HCT116 (cell line): Measurements from ENCODE around the gene SRPK2. TPM values are rescaled to one million over a fixed set of nuclear protein-coding genes. Genes with fewer than 3 reads are reported as not detected.

Experiments
- ATAC-seq: fragments of 200-7000 bp; cut with Tn5 transposase; 2 replicates; pipeline ENCODE4 v1.9.1; 2020; ENCODE audit warnings: mild to moderate bottlenecking, moderate library complexity
- BruUV-seq: library from RNA; stranded (reverse); fragments of 400-500 nt; replicated peaks from 2 replicates; lab custom pipeline; 2021; lab: Mats Ljungman, UMichigan
- CTCF ChIA-PET: fragments of 300-600 bp; sonication (Branson Sonifier 250); formaldehyde crosslinking; loops from one replicate; lab custom pipeline; 2021; ENCODE audit warnings: antibody characterized with exemption; lab: Charles Lee
- POLR2A ChIA-PET: fragments of 300-600, 350-600 bp; sonication (Branson Sonifier 250); formaldehyde crosslinking; loops from one replicate; lab custom pipeline; 2021; ENCODE audit warnings: antibody characterized with exemption; lab: Charles Lee
- RAD21 ChIA-PET, 2 experiments: fragments of 300-600 bp; sonication (Branson Sonifier 250); formaldehyde crosslinking; loops; one replicate each; lab custom pipeline; 2023; ENCODE audit warnings: low total read pairs in 2 of 2; ENCODE audit not compliant: uncharacterized antibody in 2 of 2, unreplicated experiment in 2 of 2, low non-redundant PET in 1 of 2; lab: Charles Lee
- DNase-seq: peaks from one replicate; pipeline ENCODE4 v3.0.0-alpha.2; 2010; ENCODE audit warnings: low read depth, low spot score
- H2AFZ ChIP-seq: fragments of 200-600 bp; shearing (Covaris generic), sonication (generic); 2 replicates; pipeline ENCODE4 v1.6.1; 2017; ENCODE audit warnings: low read depth, mixed run types, mixed read lengths, antibody characterized with exemption, low read length; ENCODE audit not compliant: poor library complexity, severe bottlenecking
- H3K27ac ChIP-seq: 2 replicates; pipeline ENCODE4 v1.5.1; 2012; ENCODE audit warnings: low read depth, low read length
- H3K27me3 ChIP-seq: fragments of 200-600 bp; sonication (generic); 2 replicates; pipeline ENCODE4 v1.6.1; 2016; ENCODE audit warnings: mixed run types, low read length, mixed read lengths; ENCODE audit not compliant: insufficient read depth
- H3K36me3 ChIP-seq, 2 experiments: fragments of 200-500 bp in 1 of 2; fragments of 200-600 bp in 1 of 2; sonication (Bioruptor generic) in 1 of 2; sonication (generic) in 1 of 2; 2 replicates each; pipeline versions ENCODE4 v1.5.1 to v1.6.1; 2014 to 2016; ENCODE audit warnings: low read length in 2 of 2, inconsistent platforms in 1 of 2, mixed read lengths in 1 of 2, mixed run types in 1 of 2; ENCODE audit not compliant: insufficient read depth in 2 of 2, control insufficient read depth in 1 of 2
- H3K4me1 ChIP-seq, 2 experiments: fragments of 200-600 bp in 1 of 2; sonication (generic) in 1 of 2; 2 replicates each; pipeline versions ENCODE4 v1.5.1 to v1.6.1; 2012 to 2017; ENCODE audit warnings: low read length in 2 of 2, inconsistent platforms in 1 of 2, mild to moderate bottlenecking in 1 of 2, mixed read lengths in 1 of 2, mixed run types in 1 of 2, moderate library complexity in 1 of 2; ENCODE audit not compliant: insufficient read depth in 2 of 2, control insufficient read depth in 1 of 2
- H3K4me2 ChIP-seq: fragments of 200-600 bp; sonication (generic); 2 replicates; pipeline ENCODE4 v1.6.1; 2017; ENCODE audit warnings: mixed run types, low read length, mixed read lengths
- H3K4me3 ChIP-seq, 2 experiments: fragments of 200-600 bp in 1 of 2; sonication (generic) in 1 of 2; replicated peaks in 1 of 2; 2 replicates each; pipeline ENCODE4 v1.5.1; 2011 to 2016; ENCODE audit warnings: low read length in 2 of 2, control low read depth in 1 of 2, low read depth in 1 of 2, mild to moderate bottlenecking in 1 of 2, mixed read lengths in 1 of 2, mixed run types in 1 of 2
- H3K79me2 ChIP-seq: fragments of 200-600 bp; sonication (generic); 2 replicates; pipeline ENCODE4 v1.6.1; 2017; ENCODE audit warnings: mild to moderate bottlenecking, mixed run types, low read length, moderate library complexity, mixed read lengths; ENCODE audit not compliant: insufficient read depth
- H3K9ac ChIP-seq: fragments of 200-600 bp; sonication (generic); 2 replicates; pipeline ENCODE4 v1.6.1; 2016; ENCODE audit warnings: low read length, mixed read lengths
- H3K9me2 ChIP-seq: fragments of 200-600 bp; sonication (generic), shearing (Covaris generic); 2 replicates; pipeline ENCODE4 v1.6.1; 2017; ENCODE audit warnings: mixed run types, mild to moderate bottlenecking, moderate library complexity; ENCODE audit not compliant: insufficient read depth
- H3K9me3 ChIP-seq, 2 experiments: fragments of 200-500 bp in 1 of 2; fragments of 200-600 bp in 1 of 2; sonication (Bioruptor generic) in 1 of 2; sonication (generic) in 1 of 2; 2 replicates each; pipeline ENCODE4 v1.6.1; 2014 to 2017; ENCODE audit warnings: low read length in 2 of 2, mixed read lengths in 2 of 2, inconsistent platforms in 1 of 2, low read depth in 1 of 2, mild to moderate bottlenecking in 1 of 2, mixed run types in 1 of 2, moderate library complexity in 1 of 2; ENCODE audit not compliant: control insufficient read depth in 1 of 2, insufficient read depth in 1 of 2
- H4K20me1 ChIP-seq: fragments of 200-600 bp; sonication (generic), shearing (Covaris generic); 2 replicates; pipeline ENCODE4 v1.6.1; 2017; ENCODE audit warnings: mixed run types, mild to moderate bottlenecking, moderate library complexity; ENCODE audit not compliant: insufficient read depth
- CBX3 ChIP-seq: IDR thresholded peaks from 2 replicates; pipeline ENCODE4 v1.6.1; 2012; ENCODE audit warnings: low read depth
- CEBPB ChIP-seq: IDR thresholded peaks from 2 replicates; pipeline ENCODE4 v1.6.1; 2012; ENCODE audit warnings: low read depth
- ELF1 ChIP-seq: IDR thresholded peaks from 2 replicates; pipeline ENCODE4 v1.6.1; 2012; ENCODE audit warnings: low read depth, borderline replicate concordance
- EZH2 ChIP-seq: fragments of 200-600 bp; sonication (generic); IDR thresholded peaks from 2 replicates; pipeline ENCODE4 v1.6.1; 2017; ENCODE audit warnings: antibody characterized with exemption, mixed run types
- EZH2phosphoT487 ChIP-seq: fragments of 200-600 bp; IDR thresholded peaks from 2 replicates; pipeline ENCODE4 v1.6.1; 2018; ENCODE audit warnings: antibody characterized with exemption, borderline replicate concordance
- FOSL1 ChIP-seq: IDR thresholded peaks from 2 replicates; pipeline ENCODE4 v1.6.1; 2012; ENCODE audit warnings: low read depth
- JUND ChIP-seq: IDR thresholded peaks from 2 replicates; pipeline ENCODE4 v1.6.1; 2012
- POLR2AphosphoS5 ChIP-seq: IDR thresholded peaks from 2 replicates; pipeline ENCODE4 v1.6.1; 2011; ENCODE audit warnings: mild to moderate bottlenecking, low read depth, low read length, moderate library complexity
- RAD21 ChIP-seq: IDR thresholded peaks from 2 replicates; pipeline ENCODE4 v1.6.1; 2012; ENCODE audit warnings: low read depth, mild to moderate bottlenecking
- SIN3A ChIP-seq: IDR thresholded peaks from 2 replicates; pipeline ENCODE4 v1.6.1; 2012; ENCODE audit warnings: low read depth
- SP1 ChIP-seq: IDR thresholded peaks from 2 replicates; pipeline ENCODE4 v1.6.1; 2012; ENCODE audit warnings: low read depth
- SRF ChIP-seq: IDR thresholded peaks from 2 replicates; pipeline ENCODE4 v1.6.1; 2012; ENCODE audit warnings: low read depth
- TCF7L2 ChIP-seq: IDR thresholded peaks from 2 replicates; pipeline ENCODE4 v1.7.0; 2011; ENCODE audit warnings: borderline replicate concordance, inconsistent platforms; ENCODE audit not compliant: insufficient read depth, insufficient read length; ENCODE audit errors: extremely low read depth
- YY1 ChIP-seq: IDR thresholded peaks from 2 replicates; pipeline ENCODE4 v1.6.1; 2011; ENCODE audit warnings: low read length, low read depth, moderate library complexity, mild to moderate bottlenecking; ENCODE audit not compliant: insufficient replicate concordance; ENCODE audit errors: extremely low read depth
- ZFX ChIP-seq: fragments of 450-650 bp; IDR thresholded peaks from 2 replicates; pipeline ENCODE4 v1.6.1; 2017
- ZNF274 ChIP-seq: fragments of 200-500 bp; sonication (Bioruptor generic); IDR thresholded peaks from 2 replicates; pipeline ENCODE4 v1.6.1; 2014; ENCODE audit warnings: mild to moderate bottlenecking, low read depth, low read length, inconsistent platforms
- intact Hi-C: fragments of 100-400 bp; cut with micrococcal nuclease; formaldehyde crosslinking; loops from 2 replicates; pipeline ENCODE4 v1.10.0; 2022
- total RNA-seq: library from RNA; stranded (reverse); gene quantifications from one replicate; pipeline ENCODE4 v1.2.1, GENCODE V29; 2021; ENCODE audit not compliant: unreplicated experiment
- TF ChIP-seq, protein P1 (sequence below), 3 experiments: fragments of 200-600 bp in 1 of 3; sonication (generic) in 1 of 3; IDR thresholded peaks in 2 of 3; conservative IDR thresholded peaks in 1 of 3; 2 replicates each; pipeline ENCODE4 v1.5.1; 2012 to 2017; ENCODE audit warnings: low read depth in 2 of 3, low read length in 2 of 3, antibody characterized with exemption in 1 of 3, borderline replicate concordance in 1 of 3, control low read depth in 1 of 3, mild to moderate bottlenecking in 1 of 3, mixed read lengths in 1 of 3, mixed run types in 1 of 3, moderate library complexity in 1 of 3; ENCODE audit not compliant: insufficient read depth in 1 of 3
- TF ChIP-seq, protein P2 (sequence below): IDR thresholded peaks from 2 replicates; pipeline ENCODE4 v1.6.1; 2012
- TF ChIP-seq, protein P3 (sequence below): IDR thresholded peaks from 2 replicates; pipeline ENCODE4 v1.6.1; 2012

Gene SRPK2
- total RNA-seq, 1 experiment from 2014 or later = 37.4 TPM

DNA sequence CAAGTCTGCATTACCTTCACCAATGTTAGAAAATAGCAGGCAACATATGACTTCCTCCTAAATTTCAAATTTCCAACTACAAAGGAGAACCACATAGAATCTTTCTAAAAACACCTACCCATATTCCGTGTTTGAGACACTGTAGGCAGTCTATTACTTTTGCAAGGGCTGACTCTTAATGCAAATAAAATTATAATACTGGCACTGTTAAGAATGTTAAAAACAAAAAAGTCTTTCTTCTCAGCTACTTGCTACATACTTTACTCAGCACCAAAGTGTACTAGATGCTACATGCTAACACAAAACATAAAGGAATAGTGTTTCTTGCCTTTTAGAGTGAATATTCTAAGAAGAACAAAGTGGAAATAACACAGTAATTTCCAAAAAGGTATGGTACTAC, 65.4 kb downstream of the SRPK2 start:
- no peaks in the 10 kb centered on the region for H3K4me1 ChIP-seq
- no peak overlapping the region for H3K27ac ChIP-seq
- TF ChIP-seq SIN3A (no peak), RAD21 (no peak), SRF (no peak)
- no peak overlapping the region for H3K4me3 ChIP-seq
- peaks cover 79% of the 10 kb centered on the region for H3K79me2 ChIP-seq
- DNase-seq = no peak
- no peaks in the 10 kb centered on the region for H3K36me3 ChIP-seq
- intact Hi-C loops = no loop called here
- no peaks in the 10 kb centered on the region for H4K20me1 ChIP-seq
- BruUV-seq = no TSS peak
- no peaks in the 10 kb centered on the region for H3K9me2 ChIP-seq
- ChIA-PET RAD21 (no interaction called here), CTCF (no interaction called here), POLR2A (no interaction called here)
- no peak overlapping the region for H3K4me2 ChIP-seq
- H3K9ac ChIP-seq = no peak overlapping the region
- no peaks in the 10 kb centered on the region for H3K27me3 ChIP-seq
- no peaks in the 10 kb centered on the region for H3K9me3 ChIP-seq
- ATAC-seq = no peak
- no peak overlapping the region for H2AFZ ChIP-seq

DNA sequence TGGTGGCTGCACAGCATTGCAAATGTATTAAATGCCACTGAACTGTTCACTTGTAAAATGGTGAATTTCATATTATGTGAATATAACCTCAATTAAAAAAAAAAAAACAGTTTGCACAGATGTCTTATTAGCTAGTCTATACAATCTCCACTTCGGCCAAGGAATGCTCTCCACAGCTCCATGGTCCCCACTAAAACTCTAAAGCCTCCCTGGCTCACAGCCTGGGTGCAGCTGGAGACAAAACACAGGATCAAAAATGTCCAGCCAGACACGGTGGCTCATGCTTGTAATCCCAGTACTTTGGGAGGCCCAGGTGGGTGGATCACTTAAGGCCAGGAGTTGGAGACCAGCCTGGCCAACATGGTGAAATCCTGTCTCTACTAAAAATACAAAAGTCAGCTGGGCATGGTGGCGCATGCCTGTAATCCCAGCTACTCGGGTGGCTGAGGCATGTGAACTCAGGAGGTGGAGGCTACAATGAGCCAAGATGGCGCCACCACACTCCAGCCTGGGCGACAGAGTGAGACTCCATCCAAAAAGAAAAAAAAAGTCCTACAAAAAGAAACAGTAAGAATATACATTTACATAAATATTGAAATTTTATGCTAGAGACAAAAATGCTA, 66.0 kb downstream of the SRPK2 start:
- POLR2A ChIA-PET = no interaction called here
- Histone ChIP-seq H3K4me1 (no peaks in the 10 kb centered on the region), H4K20me1 (no peaks in the 10 kb centered on the region), H3K9ac (no peak overlapping the region), H3K4me3 (no peak overlapping the region), H3K27me3 (no peaks in the 10 kb centered on the region), H3K36me3 (no peaks in the 10 kb centered on the region), H3K27ac (no peak overlapping the region)
- intact Hi-C loops = no loop called here
- ATAC-seq (no peak), DNase-seq (no peak)
- RAD21 ChIA-PET = no interaction called here
- TF ChIP-seq POLR2AphosphoS5 (no peak), ELF1 (no peak), TCF7L2 (no peak), JUND (no peak), FOSL1 (no peak), CBX3 (no peak), SP1 (no peak), EZH2 (no peak), CEBPB (no peak), RAD21 (no peak), SIN3A (no peak), EZH2phosphoT487 (no peak), ZFX (no peak), ZNF274 (no peak), SRF (no peak), YY1 (no peak)
- TF ChIP-seq, protein P1, sequence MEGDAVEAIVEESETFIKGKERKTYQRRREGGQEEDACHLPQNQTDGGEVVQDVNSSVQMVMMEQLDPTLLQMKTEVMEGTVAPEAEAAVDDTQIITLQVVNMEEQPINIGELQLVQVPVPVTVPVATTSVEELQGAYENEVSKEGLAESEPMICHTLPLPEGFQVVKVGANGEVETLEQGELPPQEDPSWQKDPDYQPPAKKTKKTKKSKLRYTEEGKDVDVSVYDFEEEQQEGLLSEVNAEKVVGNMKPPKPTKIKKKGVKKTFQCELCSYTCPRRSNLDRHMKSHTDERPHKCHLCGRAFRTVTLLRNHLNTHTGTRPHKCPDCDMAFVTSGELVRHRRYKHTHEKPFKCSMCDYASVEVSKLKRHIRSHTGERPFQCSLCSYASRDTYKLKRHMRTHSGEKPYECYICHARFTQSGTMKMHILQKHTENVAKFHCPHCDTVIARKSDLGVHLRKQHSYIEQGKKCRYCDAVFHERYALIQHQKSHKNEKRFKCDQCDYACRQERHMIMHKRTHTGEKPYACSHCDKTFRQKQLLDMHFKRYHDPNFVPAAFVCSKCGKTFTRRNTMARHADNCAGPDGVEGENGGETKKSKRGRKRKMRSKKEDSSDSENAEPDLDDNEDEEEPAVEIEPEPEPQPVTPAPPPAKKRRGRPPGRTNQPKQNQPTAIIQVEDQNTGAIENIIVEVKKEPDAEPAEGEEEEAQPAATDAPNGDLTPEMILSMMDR (IDR thresholded peaks at IDR 0.05 in 2 of 3, conservative IDR thresholded peaks at IDR 0.05 in 1 of 3; ENCODE audit: borderline replicate concordance in 1 of 3, insufficient read depth in 1 of 3, low read depth in 2 of 3, low read length in 2 of 3) = no peak
- TF ChIP-seq, protein P2, sequence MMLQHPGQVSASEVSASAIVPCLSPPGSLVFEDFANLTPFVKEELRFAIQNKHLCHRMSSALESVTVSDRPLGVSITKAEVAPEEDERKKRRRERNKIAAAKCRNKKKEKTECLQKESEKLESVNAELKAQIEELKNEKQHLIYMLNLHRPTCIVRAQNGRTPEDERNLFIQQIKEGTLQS = no peak
- TF ChIP-seq, protein P3, sequence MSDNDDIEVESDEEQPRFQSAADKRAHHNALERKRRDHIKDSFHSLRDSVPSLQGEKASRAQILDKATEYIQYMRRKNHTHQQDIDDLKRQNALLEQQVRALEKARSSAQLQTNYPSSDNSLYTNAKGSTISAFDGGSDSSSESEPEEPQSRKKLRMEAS = no peak
- TF ChIP-seq, all 23 proteins: peak for 0
- no peaks in the 10 kb centered on the region for H3K9me3 ChIP-seq
- no TSS peak for BruUV-seq
- no peak overlapping the region for H2AFZ ChIP-seq
- no peaks in the 10 kb centered on the region for H3K9me2 ChIP-seq
- peaks cover 76% of the 10 kb centered on the region for H3K79me2 ChIP-seq
- H3K4me2 ChIP-seq = no peak overlapping the region
- CTCF ChIA-PET = no interaction called here
